ENCODE results near the gene VPS26A.

GRCh38 chr10:69146759-69147158 lies 22.8 kb downstream of the VPS26A start:
- no peak for TF ChIP-seq POLR2A (IDR thresholded peaks at IDR 0.05; ENCODE audit: low read depth)
- TF ChIP-seq, protein P1, sequence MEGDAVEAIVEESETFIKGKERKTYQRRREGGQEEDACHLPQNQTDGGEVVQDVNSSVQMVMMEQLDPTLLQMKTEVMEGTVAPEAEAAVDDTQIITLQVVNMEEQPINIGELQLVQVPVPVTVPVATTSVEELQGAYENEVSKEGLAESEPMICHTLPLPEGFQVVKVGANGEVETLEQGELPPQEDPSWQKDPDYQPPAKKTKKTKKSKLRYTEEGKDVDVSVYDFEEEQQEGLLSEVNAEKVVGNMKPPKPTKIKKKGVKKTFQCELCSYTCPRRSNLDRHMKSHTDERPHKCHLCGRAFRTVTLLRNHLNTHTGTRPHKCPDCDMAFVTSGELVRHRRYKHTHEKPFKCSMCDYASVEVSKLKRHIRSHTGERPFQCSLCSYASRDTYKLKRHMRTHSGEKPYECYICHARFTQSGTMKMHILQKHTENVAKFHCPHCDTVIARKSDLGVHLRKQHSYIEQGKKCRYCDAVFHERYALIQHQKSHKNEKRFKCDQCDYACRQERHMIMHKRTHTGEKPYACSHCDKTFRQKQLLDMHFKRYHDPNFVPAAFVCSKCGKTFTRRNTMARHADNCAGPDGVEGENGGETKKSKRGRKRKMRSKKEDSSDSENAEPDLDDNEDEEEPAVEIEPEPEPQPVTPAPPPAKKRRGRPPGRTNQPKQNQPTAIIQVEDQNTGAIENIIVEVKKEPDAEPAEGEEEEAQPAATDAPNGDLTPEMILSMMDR (IDR thresholded peaks at IDR 0.05) = no peak
- TF ChIP-seq POLR2AphosphoS5 (IDR thresholded peaks at IDR 0.05) = no peak

Data from esophagus muscularis mucosa (tissue), 3 donors.